ENCODE measurements around the gene GYG2. TPM values are rescaled to one million over a fixed set of nuclear protein-coding genes. Genes with fewer than 3 reads are reported as not detected.

GYG2 gene
- total RNA-seq, 1 experiment from 2014 or later, result 47.6 TPM

GRCh38 chrX:2921193-2921592 lies 92.5 kb downstream of the GYG2 start (continued):
- TF ChIP-seq AR (CRISPR knock-in tag; IDR thresholded peaks at IDR 0.05), result no peak

- ChIA-PET POLR2A (no interaction called here), CTCF (no interaction called here)
- peaks cover 2% of the 10 kb centered on the region; the same call in 1 of the 2 replicates for H3K9me3 Mint-ChIP-seq
- TF ChIP-seq ZNF396 (CRISPR knock-in tag; IDR thresholded peaks at IDR 0.05; ENCODE audit: borderline replicate concordance), result no peak
- TF ChIP-seq FOXJ3 (CRISPR knock-in tag; IDR thresholded peaks at IDR 0.05; ENCODE audit: borderline replicate concordance), result no peak
- no peak for TF ChIP-seq AR (CRISPR knock-in tag; IDR thresholded peaks at IDR 0.05)
- no peak for TF ChIP-seq ZNF121 (CRISPR knock-in tag; IDR thresholded peaks at IDR 0.05)
- TF ChIP-seq ZNF232 (CRISPR knock-in tag; IDR thresholded peaks at IDR 0.05), result no peak
- no peak for TF ChIP-seq PRDM15 (CRISPR knock-in tag; IDR thresholded peaks at IDR 0.05)
- DNase-seq (ENCODE audit: low spot score) (no peak), ATAC-seq (no peak)
- H3K27me3 Mint-ChIP-seq (ENCODE audit: low read depth), result no peaks in the 10 kb centered on the region
- H3K36me3 Mint-ChIP-seq, result peaks cover 3% of the 10 kb centered on the region
- H3K4me1 Mint-ChIP-seq, result peaks cover 3% of the 10 kb centered on the region; the same call in 1 of the 2 replicates
- H3K4me3 Mint-ChIP-seq, result no peak overlapping the region
- no peak overlapping the region for H3K27ac Mint-ChIP-seq
These were observed 93.0 kb downstream of the GYG2 start for GRCh38 chrX:2921750-2922149.

- Mint-ChIP-seq H3K36me3 (no peaks in the 10 kb centered on the region), H3K4me1 (peaks cover 3% of the 10 kb centered on the region; the same call in 1 of the 2 replicates), H3K9me3 (peaks cover 4% of the 10 kb centered on the region; the same call in 1 of the 2 replicates), H3K4me3 (no peak overlapping the region), H3K27me3 (ENCODE audit: low read depth) (no peaks in the 10 kb centered on the region), H3K27ac (no peak overlapping the region)
- CTCF ChIA-PET, result no interaction called here
- POLR2A ChIA-PET, result no interaction called here
- ATAC-seq (no peak), DNase-seq (ENCODE audit: low spot score) (no peak)
- TF ChIP-seq ZBTB21 (CRISPR knock-in tag; IDR thresholded peaks at IDR 0.05; ENCODE audit: borderline replicate concordance) (no peak), MAX (CRISPR knock-in tag; IDR thresholded peaks at IDR 0.05) (no peak), HMGXB4 (CRISPR knock-in tag; IDR thresholded peaks at IDR 0.05) (no peak), NFATC4 (CRISPR knock-in tag; IDR thresholded peaks at IDR 0.05) (no peak), NR2C2 (CRISPR knock-in tag; IDR thresholded peaks at IDR 0.05) (no peak), PRDM15 (CRISPR knock-in tag; IDR thresholded peaks at IDR 0.05) (no peak), ATF1 (CRISPR knock-in tag; IDR thresholded peaks at IDR 0.05) (no peak), NFYB (CRISPR knock-in tag; conservative IDR thresholded peaks at IDR 0.05; ENCODE audit: low read depth) (no peak), ETV6 (CRISPR knock-in tag; IDR thresholded peaks at IDR 0.05) (no peak)
These were observed 95.4 kb downstream of the GYG2 start for GRCh38 chrX:2924151-2924550.
